Caco-2 (cell line): ENCODE measurements around the gene IL31RA. TPM values are rescaled to one million over a fixed set of nuclear protein-coding genes. Genes with fewer than 3 reads are reported as not detected.

ENCODE experiments used
- BruUV-seq: library from RNA; stranded (reverse); fragments of 400-500 nt; replicated peaks from 2 replicates; lab custom pipeline; 2021; lab: Mats Ljungman, UMichigan
- CTCF ChIA-PET: fragments of 300-600 bp; sonication (Branson Sonifier 250); formaldehyde crosslinking; loops from one replicate; lab custom pipeline; 2022; ENCODE audit warnings: antibody characterized with exemption; lab: Charles Lee
- POLR2A ChIA-PET: fragments of 300-600 bp; sonication (Branson Sonifier 250); formaldehyde crosslinking; loops from one replicate; lab custom pipeline; 2022; ENCODE audit warnings: antibody characterized with exemption; lab: Charles Lee
- DNase-seq, 2 experiments: peaks; one replicate each; pipeline versions ENCODE4 v3.0.0 to v3.0.0-alpha.2; 2020 to 2022
- H3K27me3 ChIP-seq: replicated peaks from 2 replicates; pipeline ENCODE4 v1.6.0; 2011; ENCODE audit warnings: low read length; ENCODE audit not compliant: control insufficient read depth, insufficient read depth
- H3K36me3 ChIP-seq: 2 replicates; pipeline ENCODE4 v1.5.1; 2011; ENCODE audit warnings: low read length; ENCODE audit not compliant: control insufficient read depth, insufficient read depth
- H3K4me1 ChIP-seq: fragments of 250-450 bp; sonication (Bioruptor Pico); 2 replicates; pipeline ENCODE4 v1.5.1; 2020; ENCODE audit warnings: mild to moderate bottlenecking
- H3K4me3 ChIP-seq: 2 replicates; pipeline ENCODE4 v1.5.1; 2011; ENCODE audit warnings: low read depth, mild to moderate bottlenecking, control low read depth, low read length
- H3K9me3 ChIP-seq: fragments of 250-450 bp; sonication (Bioruptor Pico); 2 replicates; pipeline ENCODE4 v1.5.1; 2020; ENCODE audit warnings: mild to moderate bottlenecking, moderate library complexity
- H3K27ac Mint-ChIP-seq: one replicate; pipeline ENCODE4 v1.8.0; 2022; ENCODE audit warnings: mixed read lengths; ENCODE audit not compliant: unreplicated experiment
- H3K27me3 Mint-ChIP-seq: one replicate; pipeline ENCODE4 v1.8.0; 2022; ENCODE audit warnings: mixed read lengths; ENCODE audit not compliant: insufficient read depth, unreplicated experiment
- H3K36me3 Mint-ChIP-seq: one replicate; pipeline ENCODE4 v1.8.0; 2022; ENCODE audit warnings: mild to moderate bottlenecking, mixed read lengths; ENCODE audit not compliant: insufficient read depth, unreplicated experiment
- H3K4me1 Mint-ChIP-seq: one replicate; pipeline ENCODE4 v1.8.0; 2022; ENCODE audit warnings: low read depth, mixed read lengths; ENCODE audit not compliant: unreplicated experiment
- H3K4me3 Mint-ChIP-seq: one replicate; pipeline ENCODE4 v1.8.0; 2022; ENCODE audit warnings: mild to moderate bottlenecking, moderate library complexity, mixed read lengths; ENCODE audit not compliant: unreplicated experiment
- H3K9me3 Mint-ChIP-seq: one replicate; pipeline ENCODE4 v1.8.0; 2022; ENCODE audit warnings: mixed read lengths; ENCODE audit not compliant: unreplicated experiment
- CTCF ChIP-seq, 2 experiments: fragments of 200-600 bp in 1 of 2; IDR thresholded peaks; 1 replicate in 1 of 2; 2 replicates in 1 of 2; pipeline versions ENCODE4 v1.5.1 to v1.8.0; 2011 to 2022; ENCODE audit warnings: antibody characterized with exemption in 1 of 2, control low read depth in 1 of 2, inconsistent platforms in 1 of 2, low read depth in 1 of 2, low read length in 1 of 2, mild to moderate bottlenecking in 1 of 2, moderate library complexity in 1 of 2; ENCODE audit not compliant: insufficient read depth in 1 of 2, severe bottlenecking in 1 of 2, unreplicated experiment in 1 of 2
- intact Hi-C: fragments of 100-400 bp; cut with micrococcal nuclease; formaldehyde crosslinking; loops from one replicate; pipeline ENCODE4 v1.10.0; 2022; ENCODE audit not compliant: unreplicated experiment
- total RNA-seq: library from RNA; stranded (reverse); gene quantifications from 2 replicates; pipeline ENCODE4 v1.2.3, GENCODE V29; 2022

Gene IL31RA
- total RNA-seq, 1 experiment from 2014 or later = not detected

- ChIA-PET POLR2A (no interaction called here), CTCF (no interaction called here)
- H3K4me3 Mint-ChIP-seq = no peak overlapping the region
- no peak overlapping the region for H3K27ac Mint-ChIP-seq
- Histone ChIP-seq H3K9me3 (peaks cover 1% of the 10 kb centered on the region; the same call in 1 of the 2 replicates), H3K4me1 (peaks cover 5% of the 10 kb centered on the region; the same call in 1 of the 2 replicates), H3K36me3 (no peaks in the 10 kb centered on the region), H3K27me3 (no peaks in the 10 kb centered on the region), H3K4me3 (no peak overlapping the region)
- H3K4me1 Mint-ChIP-seq = peaks cover 6% of the 10 kb centered on the region
- DNase-seq = no peak
- BruUV-seq = no TSS peak
- H3K9me3 Mint-ChIP-seq = peaks cover 10% of the 10 kb centered on the region
- no peak for TF ChIP-seq CTCF (IDR thresholded peaks at IDR 0.05; ENCODE audit: insufficient read depth in 1 of 2, low read depth in 1 of 2, low read length in 1 of 2, severe bottlenecking in 1 of 2, unreplicated experiment in 1 of 2)
- no peaks in the 10 kb centered on the region for H3K27me3 Mint-ChIP-seq
- H3K36me3 Mint-ChIP-seq = no peaks in the 10 kb centered on the region
- intact Hi-C loops = no loop called here
These were observed 2.4 kb upstream of the IL31RA start for GRCh38 chr5:55848783-55849182.

- POLR2A ChIA-PET = no interaction called here
- Mint-ChIP-seq H3K36me3 (no peaks in the 10 kb centered on the region), H3K4me3 (no peak overlapping the region), H3K27me3 (no peaks in the 10 kb centered on the region), H3K9me3 (no peaks in the 10 kb centered on the region), H3K4me1 (peaks cover 6% of the 10 kb centered on the region), H3K27ac (peak overlapping the region; percentile 1)
- H3K4me1 ChIP-seq = peaks cover 5% of the 10 kb centered on the region; the same call in 1 of the 2 replicates
- no peaks in the 10 kb centered on the region for H3K9me3 ChIP-seq
- intact Hi-C loops = no loop called here
- TF ChIP-seq CTCF (IDR thresholded peaks at IDR 0.05; ENCODE audit: insufficient read depth in 1 of 2, low read depth in 1 of 2, low read length in 1 of 2, severe bottlenecking in 1 of 2, unreplicated experiment in 1 of 2) = no peak
- CTCF ChIA-PET = interaction anchor here (0.6 kb wide), 1 partner anchor 108 kb away, joined by 3 read pairs; no protein-coding TSS in a partner anchor
- no peaks in the 10 kb centered on the region for H3K27me3 ChIP-seq
- H3K36me3 ChIP-seq = no peaks in the 10 kb centered on the region
- no TSS peak for BruUV-seq
- DNase-seq = no peak
- no peak overlapping the region for H3K4me3 ChIP-seq
These were observed 470 bp downstream of the IL31RA start for GRCh38 chr5:55851675-55851979.

DNA sequence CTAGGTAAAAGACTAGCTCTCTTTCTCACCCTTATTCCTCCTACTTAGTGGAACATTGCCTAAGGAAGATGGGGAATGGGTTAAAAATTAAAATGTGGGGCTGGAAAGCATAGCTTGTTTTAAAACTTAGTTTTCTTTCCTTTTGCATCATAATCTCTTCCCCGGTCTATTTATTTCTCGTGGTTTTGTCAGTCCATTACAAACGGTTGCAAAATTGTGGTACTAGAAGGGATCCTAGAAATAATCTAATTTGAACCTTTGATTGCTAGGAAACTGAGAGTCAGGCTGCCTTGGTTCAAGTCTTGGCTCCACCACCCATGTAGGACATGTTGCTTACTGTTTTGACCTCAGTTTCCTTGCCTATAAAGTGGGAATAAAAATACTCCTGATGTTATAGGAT lies 1.3 kb downstream of the IL31RA start:
- Mint-ChIP-seq H3K9me3 (no peaks in the 10 kb centered on the region), H3K4me1 (peaks cover 6% of the 10 kb centered on the region), H3K4me3 (no peak overlapping the region), H3K27me3 (no peaks in the 10 kb centered on the region), H3K27ac (no peak overlapping the region), H3K36me3 (no peaks in the 10 kb centered on the region)
- Histone ChIP-seq H3K36me3 (no peaks in the 10 kb centered on the region), H3K4me1 (peaks cover 5% of the 10 kb centered on the region; the same call in 1 of the 2 replicates), H3K27me3 (no peaks in the 10 kb centered on the region), H3K9me3 (no peaks in the 10 kb centered on the region), H3K4me3 (no peak overlapping the region)
- no peak for DNase-seq
- intact Hi-C loops = no loop called here
- ChIA-PET POLR2A (no interaction called here), CTCF (no interaction called here)
- no peak for TF ChIP-seq CTCF (IDR thresholded peaks at IDR 0.05; ENCODE audit: insufficient read depth in 1 of 2, low read depth in 1 of 2, low read length in 1 of 2, severe bottlenecking in 1 of 2, unreplicated experiment in 1 of 2)
- BruUV-seq = no TSS peak
